Stimulated activated CD4-positive, alpha-beta T cell treated with anti-CD3 and anti-CD28 coated beads, TNF-alpha, amount 100 ng/mL, for 48 hours (primary cell): ENCODE results near the gene GFOD1.

ENCODE experiments used
- DNase-seq, 3 donors: peaks; one replicate each; pipeline ENCODE4 v3.0.0-alpha.2; 2020; ENCODE audit warnings: low read depth in 3 of 3

The GFOD1 gene, protein sequence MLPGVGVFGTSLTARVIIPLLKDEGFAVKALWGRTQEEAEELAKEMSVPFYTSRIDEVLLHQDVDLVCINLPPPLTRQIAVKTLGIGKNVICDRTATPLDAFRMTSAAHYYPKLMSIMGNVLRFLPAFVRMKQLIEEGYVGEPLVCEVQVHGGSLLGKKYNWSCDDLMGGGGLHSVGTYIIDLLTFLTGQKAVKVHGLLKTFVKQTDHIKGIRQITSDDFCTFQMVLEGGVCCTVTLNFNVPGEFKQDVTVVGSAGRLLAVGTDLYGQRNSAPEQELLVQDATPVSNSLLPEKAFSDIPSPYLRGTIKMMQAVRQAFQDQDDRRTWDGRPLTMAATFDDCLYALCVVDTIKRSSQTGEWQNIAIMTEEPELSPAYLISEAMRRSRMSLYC

DNA sequence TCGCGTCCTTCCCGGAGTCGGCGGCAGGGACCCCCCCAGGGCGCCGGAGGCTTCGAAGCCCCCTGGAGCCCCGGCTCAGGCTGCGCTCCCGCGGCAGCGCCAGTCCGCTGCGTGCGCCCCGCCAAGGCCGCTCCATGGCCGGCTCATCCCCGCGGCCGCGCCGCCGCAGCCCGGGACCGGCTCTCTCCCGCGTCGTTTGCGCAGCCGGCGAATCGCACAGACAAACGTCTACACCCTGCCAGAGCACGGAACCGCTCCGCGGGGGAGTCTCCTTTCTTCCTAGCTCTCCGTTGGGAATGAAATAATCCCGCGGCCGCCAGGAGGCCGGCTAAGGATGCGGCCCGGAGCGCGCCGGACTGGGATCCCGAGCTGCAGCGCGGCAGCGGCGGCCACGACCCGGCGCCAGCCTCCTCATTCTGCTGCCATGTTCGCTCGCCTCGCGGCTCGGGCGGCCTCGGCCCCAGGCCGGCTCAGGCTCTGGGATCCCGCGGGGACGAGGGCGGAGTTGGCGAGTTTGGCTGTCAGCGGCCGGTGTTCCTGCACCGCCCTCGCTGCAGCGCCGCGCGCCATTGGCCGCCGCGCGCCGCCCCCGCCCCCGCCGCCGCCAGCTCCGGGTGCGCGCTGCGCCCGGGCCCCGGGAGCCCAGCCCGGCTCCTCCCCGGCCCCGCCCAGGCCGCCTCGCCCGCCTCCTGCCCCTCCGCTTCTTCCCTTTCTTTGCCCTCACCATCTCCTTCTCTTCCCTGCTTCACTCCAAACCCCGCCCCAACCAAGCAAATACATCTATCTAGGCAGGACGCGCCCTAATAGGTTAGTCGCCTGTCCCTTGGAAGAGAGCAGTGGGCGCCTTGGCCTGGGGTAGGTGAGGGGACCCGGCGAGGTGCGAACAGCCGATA is at the start of gene GFOD1:
Gene GFOD1 (minus strand): TSS at position 479 of the 893 bp plus-strand sequence. CDS start 710 bp downstream, outside the sequence.
- peak; percentile 61 to 71 (median 66) for DNase-seq

DNA sequence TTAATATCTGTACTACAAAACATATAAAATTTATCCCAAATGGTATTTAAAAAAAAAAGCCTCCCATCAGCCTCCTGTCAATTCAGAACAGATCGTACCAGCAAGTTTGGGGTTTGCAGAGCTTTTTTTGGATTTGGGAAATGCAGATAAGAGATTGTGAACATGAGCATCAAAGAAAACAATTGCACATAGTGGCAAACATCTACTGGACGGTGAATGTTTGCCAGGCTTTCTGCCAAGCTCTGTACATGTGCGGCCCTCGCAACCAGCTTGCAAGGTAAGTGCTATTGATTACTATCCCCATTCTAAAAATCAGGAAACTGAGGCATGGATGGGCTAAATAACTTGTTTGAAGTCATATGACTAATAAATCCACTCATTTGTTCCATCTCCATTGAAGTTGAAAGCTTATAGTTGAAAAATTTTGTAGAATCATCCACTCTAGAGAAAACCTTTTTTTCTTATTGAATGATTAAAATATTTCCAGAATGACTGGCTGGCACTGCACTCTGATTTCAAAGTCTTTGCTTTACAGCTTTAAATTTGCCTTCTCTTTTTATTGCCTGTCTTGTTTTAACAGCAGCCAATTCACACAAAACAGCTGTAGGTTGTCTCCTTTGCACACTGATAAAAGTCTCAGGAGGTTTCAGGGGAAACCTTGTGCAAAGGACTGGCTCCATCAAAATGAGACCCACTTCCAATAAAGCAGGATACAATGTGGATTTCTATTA is 49.6 kb upstream of the GFOD1 start:
- no peak for DNase-seq

DNA sequence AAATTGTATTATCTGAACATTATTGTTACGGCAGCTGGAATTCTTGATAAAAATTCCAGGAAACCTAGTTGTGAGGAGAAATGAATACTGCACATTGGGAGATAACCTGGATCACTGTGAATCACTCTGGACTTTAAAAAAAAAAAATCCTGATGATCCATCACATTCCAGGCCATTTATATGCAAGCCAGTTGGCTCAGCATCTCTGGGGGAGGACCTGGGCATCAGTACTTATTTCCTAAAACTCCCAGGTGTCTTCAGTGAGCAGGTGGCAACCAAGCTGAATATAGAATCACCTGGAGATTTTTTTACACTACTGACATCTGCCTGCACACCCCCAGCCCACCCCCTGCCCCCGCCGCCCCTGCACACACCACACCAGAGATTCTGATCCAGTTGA is 47.9 kb upstream of the GFOD1 start:
- no peak for DNase-seq

DNA sequence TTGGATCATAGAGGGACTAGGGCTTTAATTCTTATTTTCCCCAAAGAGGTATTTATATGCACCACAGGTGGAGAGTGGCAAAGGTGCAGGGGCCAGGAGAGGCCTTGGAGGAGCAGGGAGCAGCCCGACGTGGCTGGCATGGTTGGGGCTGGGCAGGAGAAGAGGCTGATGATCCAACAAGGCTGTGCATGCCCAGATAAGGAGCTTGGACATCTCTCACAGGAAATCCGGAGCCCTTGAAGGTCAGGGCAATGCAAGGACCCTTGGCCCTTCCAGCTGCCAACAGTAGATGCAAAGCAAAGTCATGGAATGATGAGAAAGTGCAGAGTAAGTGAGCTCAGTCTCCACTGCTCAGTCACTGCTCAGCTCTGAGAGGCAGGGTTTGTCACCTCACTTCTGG is 47.1 kb upstream of the GFOD1 start:
- DNase-seq, result no peak

DNA sequence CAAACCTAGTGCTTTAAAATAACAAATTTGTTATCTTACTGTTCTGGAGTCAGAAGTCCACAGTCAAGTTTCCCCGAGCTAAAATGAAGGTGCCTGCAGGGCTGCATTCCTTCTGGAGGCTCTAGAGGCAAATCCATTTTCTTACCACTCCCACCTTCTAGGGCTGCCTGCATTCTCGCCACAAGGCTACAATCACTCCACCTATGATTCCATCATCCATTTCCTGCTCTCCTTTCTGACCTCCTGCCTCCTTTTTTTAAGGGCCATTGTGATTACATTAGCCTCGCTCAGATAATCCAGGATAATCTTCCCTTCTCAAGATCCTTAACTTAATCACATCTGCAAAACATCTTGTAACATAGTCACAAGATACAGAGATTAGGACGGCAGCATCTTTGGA is 44.6 kb upstream of the GFOD1 start:
- DNase-seq, result no peak

DNA sequence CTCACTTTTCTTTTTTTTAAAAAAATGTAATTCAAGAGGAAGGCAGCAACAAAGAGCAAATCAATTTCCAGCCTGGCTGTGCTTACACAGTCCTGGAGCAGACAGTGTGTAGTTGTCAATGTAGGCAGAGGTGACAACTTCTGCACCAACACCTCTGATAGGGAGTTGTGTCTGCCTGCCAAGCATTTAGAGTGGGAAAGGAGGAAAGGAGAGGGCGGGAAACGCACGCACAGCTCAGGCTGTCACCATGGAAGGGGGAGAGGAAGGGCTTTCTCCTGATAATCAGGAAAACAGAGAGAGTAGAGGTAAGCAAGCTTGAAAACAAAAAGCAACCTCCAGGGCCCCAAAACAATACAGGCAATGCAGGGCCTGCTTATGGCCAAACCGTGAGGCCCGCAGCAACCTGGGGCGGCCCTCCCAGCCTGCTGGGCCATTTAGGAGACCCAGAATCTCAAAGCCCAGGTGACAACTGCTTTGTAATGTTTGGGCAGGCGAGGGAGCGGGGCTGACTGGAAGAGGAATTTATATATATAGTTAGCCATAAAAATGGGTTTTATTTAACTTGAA is 41.5 kb upstream of the GFOD1 start:
- no peak for DNase-seq

DNA sequence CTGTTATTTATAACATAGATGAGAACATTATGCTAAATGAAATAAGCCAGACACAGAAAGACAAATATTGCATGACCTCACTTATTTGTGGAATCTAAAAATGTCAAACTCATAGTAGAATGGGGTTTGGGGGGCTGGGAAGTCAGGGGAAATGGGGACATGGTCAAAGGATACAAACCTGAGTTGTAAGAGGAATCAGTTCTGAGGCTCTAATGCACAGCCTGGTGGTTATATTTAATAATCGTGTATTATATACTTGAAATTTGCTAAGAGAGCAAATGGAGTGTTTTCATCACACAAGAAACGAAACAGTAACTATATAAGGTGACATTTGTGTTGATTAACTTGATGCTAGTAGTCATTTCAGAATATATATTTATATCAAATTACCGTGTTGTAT is 40.8 kb upstream of the GFOD1 start:
- DNase-seq, result no peak

DNA sequence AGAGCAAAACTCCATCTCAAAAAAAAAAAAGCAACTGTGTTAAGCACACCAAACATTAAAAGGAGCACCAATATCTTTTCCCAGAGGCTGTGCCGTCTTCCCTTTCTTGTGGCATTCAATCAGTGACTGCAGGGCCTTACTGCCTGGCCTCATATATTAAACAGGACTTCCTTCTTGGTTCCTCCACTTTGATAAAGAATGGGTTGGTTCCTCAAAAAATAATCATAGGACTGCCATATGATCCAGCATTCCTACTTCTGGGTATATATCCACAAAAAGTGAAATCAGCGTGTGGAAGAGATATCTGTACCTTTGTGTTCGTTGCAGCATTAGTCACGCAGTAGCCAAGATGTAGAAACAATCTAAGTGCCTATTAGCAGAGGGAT is 40.3 kb upstream of the GFOD1 start:
- DNase-seq, result no peak

DNA sequence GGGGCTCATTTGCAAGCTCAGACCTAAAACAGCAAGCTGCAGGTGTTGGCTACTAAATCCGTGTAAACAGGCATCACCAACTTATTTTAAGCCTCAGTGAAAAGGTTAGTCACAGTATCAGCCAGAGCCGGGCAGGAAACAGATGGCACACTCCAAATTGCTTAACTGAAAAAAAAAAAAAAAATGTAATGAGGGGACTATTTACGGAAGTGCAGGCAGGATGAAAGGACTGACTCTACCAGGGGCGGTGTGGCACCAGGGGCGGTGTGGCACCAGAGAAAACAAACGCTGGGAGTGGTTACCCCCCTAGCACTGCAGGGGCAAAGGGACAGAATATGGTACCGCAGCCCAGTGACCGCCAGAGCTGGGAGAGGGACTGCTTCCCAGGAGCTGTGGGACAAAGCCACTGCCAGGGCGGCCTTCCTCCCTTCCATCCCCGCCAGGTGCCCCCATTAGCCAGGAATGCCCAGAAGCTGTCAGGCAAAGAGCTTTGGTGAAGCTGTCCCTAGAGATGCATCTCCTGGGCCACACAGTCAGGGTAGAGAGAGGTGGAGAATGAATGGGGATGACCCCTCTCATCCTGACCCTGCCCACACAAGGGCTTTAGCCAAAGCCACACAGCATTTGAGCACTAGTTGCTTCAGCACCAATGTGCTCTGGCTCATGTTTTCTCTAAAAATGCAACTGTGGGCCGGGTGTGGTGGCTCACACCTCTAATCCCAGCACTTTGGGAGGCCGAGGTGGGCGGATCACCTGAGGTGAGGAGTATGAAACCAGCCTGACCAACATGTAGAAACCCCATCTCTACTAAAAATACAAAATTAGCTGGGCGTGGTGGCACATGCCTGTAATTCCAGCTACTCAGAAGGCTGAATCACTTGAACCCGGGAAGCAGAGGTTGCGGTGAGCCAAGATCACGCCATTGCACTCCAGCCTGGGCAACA is 39.6 kb upstream of the GFOD1 start:
- no peak for DNase-seq

DNA sequence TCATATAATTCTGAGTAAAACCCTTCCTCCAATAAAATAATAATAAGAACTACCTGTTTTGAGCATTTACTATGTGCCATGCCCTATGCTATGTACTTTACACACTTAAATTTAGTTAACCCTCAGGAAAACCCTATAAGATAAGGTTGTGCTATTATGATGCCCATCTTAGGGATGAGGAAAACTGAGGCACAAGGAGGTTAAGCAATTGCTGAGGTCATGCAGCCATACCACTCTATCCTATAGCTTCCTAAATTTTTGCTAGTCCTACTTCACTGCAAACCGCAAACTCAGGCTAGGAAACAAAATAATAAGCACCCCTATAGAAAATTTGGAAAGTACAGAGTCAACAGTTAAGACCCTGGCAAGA is 38.9 kb upstream of the GFOD1 start:
- no peak for DNase-seq

DNA sequence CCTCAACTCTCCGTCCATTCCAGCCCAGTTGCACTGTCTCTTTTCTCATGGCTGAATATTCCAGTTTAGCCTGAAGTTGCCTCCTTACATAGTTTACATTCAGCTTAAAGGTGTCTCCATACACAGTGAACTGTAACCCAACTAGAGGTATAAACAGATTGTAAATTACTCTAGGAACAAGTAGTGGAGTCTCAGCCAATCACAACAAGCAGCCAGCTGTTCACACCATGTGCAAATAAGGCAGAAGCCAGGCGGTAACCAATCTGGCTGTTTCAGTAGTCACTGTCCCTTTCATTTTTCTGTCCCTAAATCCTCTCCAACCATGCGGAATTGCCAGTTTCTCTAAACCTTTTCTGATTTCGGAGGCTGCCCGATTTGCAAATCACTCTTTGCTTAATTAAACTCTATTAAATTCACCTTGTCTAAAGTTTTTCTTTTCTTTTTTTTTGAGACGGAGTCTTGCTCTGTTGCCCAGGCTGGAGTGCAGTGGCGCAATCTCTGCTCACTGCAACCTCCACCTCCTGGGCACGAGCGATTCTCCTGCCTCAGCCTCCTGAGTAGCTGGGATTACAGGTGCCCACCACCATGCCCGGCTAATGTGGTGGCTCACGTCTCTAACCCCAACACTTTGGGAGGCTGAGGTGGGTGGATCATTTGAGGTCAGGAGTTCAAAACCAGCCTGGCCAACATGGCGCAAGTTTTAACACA is 37.6 kb upstream of the GFOD1 start:
- DNase-seq, result no peak

DNA sequence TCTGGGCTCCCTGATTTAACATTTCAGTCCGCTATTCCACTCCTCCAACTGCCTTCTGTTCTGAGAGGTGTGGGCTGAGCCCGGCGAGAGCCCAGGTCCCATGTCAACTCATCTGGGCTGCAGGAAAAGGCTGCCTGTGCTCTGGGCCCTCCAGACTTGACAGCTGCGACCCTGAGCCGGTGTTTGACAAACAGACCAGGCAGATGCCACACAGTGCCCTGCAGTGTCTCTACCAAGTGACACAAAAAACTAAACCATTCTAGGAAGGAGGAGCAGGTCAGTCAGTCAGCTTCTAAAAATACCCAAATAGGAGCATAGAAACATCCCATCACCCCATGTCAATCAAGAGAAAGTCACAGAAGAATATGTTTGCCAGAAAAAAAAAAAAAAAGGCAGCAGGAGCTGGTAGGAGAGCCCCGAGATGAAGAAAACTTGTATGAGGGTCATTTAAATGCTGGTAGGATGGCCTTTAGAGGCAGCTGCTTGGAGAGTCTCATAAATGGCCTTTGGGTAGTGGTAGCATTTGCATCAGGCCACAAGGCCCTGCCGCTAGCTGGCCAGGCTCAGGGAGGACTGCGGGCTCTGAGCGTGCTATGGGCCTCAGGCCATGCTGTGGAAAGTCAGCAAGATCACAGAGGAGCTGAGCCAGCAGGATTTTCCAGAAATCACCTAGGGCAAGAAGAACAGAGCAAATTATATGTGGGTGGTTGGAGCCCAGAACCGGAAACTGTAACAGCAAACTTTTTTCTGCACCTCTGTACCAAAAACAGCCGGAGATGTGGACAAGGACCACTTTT is 36.6 kb upstream of the GFOD1 start:
- DNase-seq, result no peak

DNA sequence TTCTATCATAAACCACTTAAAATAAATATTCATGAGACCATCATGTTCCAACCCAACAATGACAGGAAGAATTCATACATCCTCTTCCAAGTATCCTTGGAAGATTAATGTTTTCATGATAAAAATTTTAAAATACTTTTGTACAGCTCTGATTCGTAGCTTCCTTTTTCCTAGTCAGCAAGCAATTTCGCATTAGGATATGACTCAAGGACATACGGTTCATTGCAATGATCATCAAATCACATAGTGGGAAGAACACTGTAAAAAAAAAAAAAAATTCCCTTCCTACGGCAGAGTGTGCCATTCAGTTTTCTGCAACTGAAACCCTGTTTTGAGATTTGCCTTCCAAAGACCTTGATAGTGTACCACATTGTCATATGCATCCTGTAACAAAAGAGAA is 35.3 kb upstream of the GFOD1 start:
- no peak for DNase-seq

DNA sequence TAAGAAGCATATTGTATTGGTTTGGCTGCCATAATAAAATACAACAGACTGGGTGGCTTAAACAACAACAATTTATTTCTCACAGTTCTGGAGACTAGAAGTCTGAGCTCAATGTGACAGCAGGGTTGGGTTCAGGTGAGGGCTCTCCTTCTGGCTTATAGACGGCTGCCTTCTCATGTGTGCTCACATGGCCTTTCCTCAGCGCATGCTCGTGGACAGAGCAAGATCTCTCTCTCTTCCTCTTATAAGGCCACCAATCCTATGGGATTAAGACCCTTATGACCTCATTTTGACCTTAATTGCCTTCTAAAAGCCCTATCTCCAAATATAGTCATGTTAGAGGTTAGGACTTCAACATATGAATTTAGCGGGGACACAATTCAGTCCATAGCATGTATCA is 32.4 kb upstream of the GFOD1 start:
- no peak for DNase-seq

DNA sequence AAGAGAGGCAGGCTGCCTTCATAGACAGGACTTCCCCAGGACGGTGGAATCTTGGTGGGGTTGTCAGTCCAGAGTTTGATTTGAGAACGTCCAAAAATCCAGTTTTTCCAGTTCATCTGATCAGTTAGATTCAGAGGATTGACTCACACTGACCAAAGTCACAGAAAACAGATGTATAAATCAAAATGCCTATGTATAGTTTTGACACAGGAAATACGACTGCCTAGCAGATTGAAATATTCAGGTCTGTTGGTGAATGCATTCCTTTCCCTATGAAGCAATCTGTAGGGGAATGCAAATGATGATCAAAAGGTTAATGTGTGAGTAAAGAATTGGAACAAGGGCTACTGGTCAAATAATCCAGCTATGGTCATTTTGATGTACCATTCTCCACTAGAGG is 29.7 kb upstream of the GFOD1 start:
- no peak for DNase-seq

DNA sequence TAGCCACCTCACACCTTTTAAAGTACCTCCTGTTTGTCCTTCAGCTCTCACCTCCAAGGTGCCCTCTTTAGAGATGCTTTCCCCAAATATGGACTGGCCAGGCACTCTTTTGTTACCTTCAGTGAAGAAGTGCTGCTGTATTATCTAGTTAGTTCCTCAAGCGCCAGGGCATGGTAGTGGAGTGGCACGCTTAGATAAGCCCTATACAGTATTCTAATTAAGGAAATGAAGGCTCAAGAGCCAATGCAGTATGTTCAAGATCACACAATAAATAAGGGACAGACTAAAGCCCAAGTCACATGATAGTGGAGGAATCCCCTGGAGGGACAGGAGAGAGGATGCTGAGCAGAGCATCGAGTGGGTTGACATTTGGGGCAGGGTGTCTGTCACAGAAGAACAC is 28.5 kb upstream of the GFOD1 start:
- no peak for DNase-seq

DNA sequence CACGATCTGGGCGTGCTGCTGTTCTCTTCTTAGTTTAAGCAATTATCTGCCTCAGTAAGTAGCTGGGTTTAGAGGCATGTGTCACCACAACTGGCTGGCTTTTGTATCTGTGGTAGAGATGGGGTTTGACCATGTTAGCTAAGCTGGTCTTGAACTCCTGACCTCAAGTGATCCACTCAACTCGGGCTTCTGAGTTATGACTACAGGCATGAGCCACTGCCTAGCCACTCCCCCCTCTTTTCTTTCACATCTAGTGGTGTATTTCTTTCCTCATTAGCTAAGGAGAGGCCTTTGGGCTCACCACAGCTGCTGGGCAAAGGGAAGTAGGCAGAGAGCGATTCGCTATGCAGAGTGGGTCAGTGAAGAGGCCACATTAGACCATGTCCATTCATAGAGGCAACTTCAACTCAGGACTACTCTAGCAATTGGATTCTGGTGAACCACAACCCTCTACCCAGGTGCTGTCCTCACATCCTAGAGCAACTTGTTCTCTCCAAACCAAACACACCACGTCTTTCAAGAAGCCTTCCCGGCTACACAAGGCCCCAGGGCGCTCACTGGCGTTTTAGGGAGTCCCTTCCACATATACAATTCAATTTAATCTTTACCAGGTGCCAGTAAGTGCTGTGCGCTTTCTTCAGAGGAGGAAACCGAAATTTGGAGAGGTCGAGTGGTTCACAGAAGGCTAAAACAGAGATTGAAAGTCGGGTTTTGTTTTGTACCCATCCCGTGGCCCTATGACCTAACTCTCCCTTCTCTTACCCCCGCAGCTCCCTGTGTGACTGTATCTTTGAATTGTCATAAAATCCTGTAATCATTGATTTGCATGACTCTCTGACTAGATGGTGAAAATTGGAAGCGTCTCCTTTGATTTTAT is 26.5 kb upstream of the GFOD1 start:
- no peak for DNase-seq

DNA sequence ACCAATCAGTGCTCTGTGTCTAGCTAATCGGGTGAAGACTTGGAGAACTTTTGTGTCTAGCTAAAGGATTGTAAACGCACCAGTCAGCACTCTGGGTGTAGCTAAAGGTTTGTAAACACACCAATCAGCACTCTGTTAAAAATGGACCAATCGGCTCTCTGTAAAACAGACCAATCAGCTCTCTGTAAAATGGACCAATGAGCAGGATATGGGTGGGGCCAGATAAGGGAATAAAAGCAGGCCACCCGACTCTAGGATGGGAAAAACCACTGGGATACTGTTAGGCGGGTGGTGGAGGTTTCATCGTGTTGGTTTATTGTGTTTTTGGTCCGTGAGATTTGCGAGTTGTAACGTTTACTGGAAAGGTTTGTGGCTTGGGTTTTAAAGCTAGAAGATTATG is 25.5 kb upstream of the GFOD1 start:
- no peak for DNase-seq
